T-cell (primary cell): ENCODE data around the gene SIGLEC1. TPM values are rescaled to one million over a fixed set of nuclear protein-coding genes. Genes with fewer than 3 reads are reported as not detected.

ENCODE experiments used
- ATAC-seq, 4 experiments: fragments of 200-7000 bp in 3 of 4; fragments of 150-1000 bp in 1 of 4; cut with Tn5 transposase; replicated peaks in 1 of 4; 1 replicate in 3 of 4; 2 replicates in 1 of 4; pipeline ENCODE4 v1.10.0; 2021; ENCODE audit warnings: moderate library complexity in 3 of 4, mild to moderate bottlenecking in 2 of 4, moderate number of reproducible peaks in 1 of 4
- CTCF ChIA-PET, 2 donors: fragments of 300-600 bp; sonication (Branson Sonifier 250); formaldehyde crosslinking; loops; one replicate each; lab custom pipeline; 2022; ENCODE audit warnings: antibody characterized with exemption in 2 of 2; lab: Charles Lee
- POLR2A ChIA-PET, 2 donors: fragments of 300-600 bp; sonication (Branson Sonifier 250); formaldehyde crosslinking; loops; one replicate each; lab custom pipeline; 2022; ENCODE audit warnings: antibody characterized with exemption in 2 of 2; lab: Charles Lee
- DNase-seq, 35 experiments: peaks; one replicate each; pipeline versions ENCODE4 v3.0.0 to v3.0.0-alpha.2; 2013 to 2023
- H3K27ac ChIP-seq: one replicate; pipeline ENCODE4 v1.5.1; 2013; ENCODE audit warnings: low read length
- H3K27me3 ChIP-seq, 2 experiments: replicated peaks in 1 of 2; 1 replicate in 1 of 2; 2 replicates in 1 of 2; pipeline versions ENCODE4 v1.6.1 to v1.7.0; 2013; ENCODE audit warnings: low read length in 1 of 2, mixed read lengths in 1 of 2; ENCODE audit not compliant: control insufficient read depth in 2 of 2, insufficient read depth in 2 of 2; ENCODE audit errors: extremely low read depth in 1 of 2
- H3K36me3 ChIP-seq, 2 donors: 1 replicate in 1 of 2; 2 replicates in 1 of 2; pipeline versions ENCODE4 v1.6.1 to v1.7.0; 2013; ENCODE audit warnings: low read length in 1 of 2; ENCODE audit not compliant: control insufficient read depth in 2 of 2, insufficient read depth in 1 of 2; ENCODE audit errors: extremely low read depth in 1 of 2
- H3K4me1 ChIP-seq, 2 experiments: 1 replicate in 1 of 2; 2 replicates in 1 of 2; pipeline versions ENCODE4 v1.6.1 to v1.7.0; 2013; ENCODE audit warnings: low read length in 2 of 2, mixed read lengths in 1 of 2; ENCODE audit not compliant: insufficient read depth in 2 of 2, control insufficient read depth in 1 of 2; ENCODE audit errors: extremely low read depth in 1 of 2
- H3K4me3 ChIP-seq, 2 donors: 1 replicate in 1 of 2; 2 replicates in 1 of 2; pipeline versions ENCODE4 v1.5.1 to v1.7.0; 2013; ENCODE audit warnings: mild to moderate bottlenecking in 2 of 2, low read length in 1 of 2, moderate library complexity in 1 of 2; ENCODE audit not compliant: control insufficient read depth in 1 of 2; ENCODE audit errors: extremely low read depth in 1 of 2
- H3K9me3 ChIP-seq: 2 replicates; pipeline ENCODE4 v1.7.0; 2013
- H3K27ac Mint-ChIP-seq, 2 donors: one replicate each; pipeline ENCODE4 v1.8.0; 2020 to 2021; ENCODE audit warnings: mild to moderate bottlenecking in 2 of 2, mixed read lengths in 2 of 2
- H3K27me3 Mint-ChIP-seq, 2 donors: one replicate each; pipeline ENCODE4 v1.8.0; 2021 to 2022; ENCODE audit warnings: mixed read lengths in 2 of 2
- H3K36me3 Mint-ChIP-seq: one replicate; pipeline ENCODE4 v1.8.0; 2021; ENCODE audit warnings: mixed read lengths
- H3K4me1 Mint-ChIP-seq, 3 donors: one replicate each; pipeline ENCODE4 v1.8.0; 2020 to 2022; ENCODE audit warnings: mixed read lengths in 3 of 3, mild to moderate bottlenecking in 1 of 3
- H3K4me3 Mint-ChIP-seq, 3 donors: one replicate each; pipeline ENCODE4 v1.8.0; 2020 to 2022; ENCODE audit warnings: mild to moderate bottlenecking in 3 of 3, mixed read lengths in 3 of 3, moderate library complexity in 3 of 3
- H3K9me3 Mint-ChIP-seq, 3 donors: one replicate each; pipeline ENCODE4 v1.8.0; 2020 to 2022; ENCODE audit warnings: mixed read lengths in 3 of 3
- WGBS: methylation state at CpG from one replicate; pipeline ENCODE4 v1.1.5; 2013; ENCODE audit warnings: missing lambda C conversion rate; ENCODE audit not compliant: insufficient coverage; 5-methylcytosine and 5-hydroxymethylcytosine counted together
- total RNA-seq, 35 experiments: library from RNA in 6 of 35; stranded (reverse) in 6 of 35; fragments of 120-200 nt in 1 of 35; gene quantifications; one replicate each; pipeline versions ENCODE4 v1.2.1 to v1.2.4 and lab custom pipeline; 2013 to 2026

Gene SIGLEC1
- total RNA-seq, 5 donors from 2014 or later (not counting 1 experiment from before 2014, with no cell fraction given), result 0.06 to 0.16 (median 0.12) TPM; not detected in 2

GRCh38 chr20:3679749-3680700 lies 32.4 kb downstream of the SIGLEC1 start:
- CTCF ChIA-PET, result no interaction called here

GRCh38 chr20:3678856-3679720 lies 33.3 kb downstream of the SIGLEC1 start:
- peaks cover 0 to 13% of the 10 kb centered on the region in 2 experiments for H3K4me1 ChIP-seq
- Mint-ChIP-seq H3K4me3 (no peak overlapping the region), H3K36me3 (no peaks in the 10 kb centered on the region), H3K9me3 (no peaks in the 10 kb centered on the region), H3K27me3 (peaks cover 50 to 61% of the 10 kb centered on the region in 2 donors), H3K4me1 (peaks cover 3 to 8% (median 7%) of the 10 kb centered on the region in 3 donors), H3K27ac (no peak overlapping the region)
- no peak overlapping the region for H3K4me3 ChIP-seq
- ChIA-PET CTCF (interaction anchor here (0.6 to 1.0 kb wide), 2 partner anchors 18 to 33 kb away, joined by 3 to 5 read pairs; partner anchors contain the start of gene SIGLEC1 (in 1 of the 2)), POLR2A (no interaction called here)
- DNase-seq, result no peak
- H3K27ac ChIP-seq, result no peak overlapping the region
- H3K36me3 ChIP-seq, result no peaks in the 10 kb centered on the region
- ATAC-seq, result no peak
- H3K9me3 ChIP-seq, result no peaks in the 10 kb centered on the region
- 81% methylated on average over 10 of the region's 14 CpGs for WGBS
- H3K27me3 ChIP-seq, result peaks cover 2 to 85% of the 10 kb centered on the region in 2 experiments

More at GRCh38 chr20:3679749-3680700, 32.4 kb downstream of the SIGLEC1 start:
- peaks cover 0 to 13% of the 10 kb centered on the region in 2 experiments for H3K4me1 ChIP-seq
- Mint-ChIP-seq H3K9me3 (no peaks in the 10 kb centered on the region), H3K27me3 (peaks cover 47 to 59% of the 10 kb centered on the region in 2 donors), H3K27ac (no peak overlapping the region), H3K4me3 (no peak overlapping the region), H3K36me3 (no peaks in the 10 kb centered on the region), H3K4me1 (peaks cover 3 to 8% (median 7%) of the 10 kb centered on the region in 3 donors)
- no peaks in the 10 kb centered on the region for H3K36me3 ChIP-seq
- POLR2A ChIA-PET, result no interaction called here
- ATAC-seq (no peak), DNase-seq (no peak)
- no peak overlapping the region for H3K4me3 ChIP-seq
- WGBS, result 63% methylated on average over 12 of the region's 18 CpGs
- H3K27me3 ChIP-seq, result peaks cover 1 to 75% of the 10 kb centered on the region in 2 experiments
- H3K9me3 ChIP-seq, result no peaks in the 10 kb centered on the region
- H3K27ac ChIP-seq, result no peak overlapping the region

- ChIA-PET CTCF (no interaction called here), POLR2A (no interaction called here)
- no peak overlapping the region for H3K27ac ChIP-seq
- WGBS, result 70% methylated on average over 2 of the region's 2 CpGs
- ATAC-seq (no peak), DNase-seq (no peak)
- no peak overlapping the region for H3K4me3 ChIP-seq
- H3K4me1 ChIP-seq, result peaks cover 0 to 13% of the 10 kb centered on the region in 2 experiments
- no peaks in the 10 kb centered on the region for H3K9me3 ChIP-seq
- no peak overlapping the region for H3K27ac Mint-ChIP-seq
- H3K4me1 Mint-ChIP-seq, result peaks cover 3 to 8% (median 7%) of the 10 kb centered on the region in 3 donors
- no peak overlapping the region for H3K4me3 Mint-ChIP-seq
- no peaks in the 10 kb centered on the region for H3K36me3 ChIP-seq
- peaks cover 2 to 89% of the 10 kb centered on the region in 2 experiments for H3K27me3 ChIP-seq
- peaks cover 46 to 57% of the 10 kb centered on the region in 2 donors for H3K27me3 Mint-ChIP-seq
- no peaks in the 10 kb centered on the region for H3K36me3 Mint-ChIP-seq
- H3K9me3 Mint-ChIP-seq, result no peaks in the 10 kb centered on the region
Measured at GRCh38 chr20:3678198-3678597, 34.2 kb downstream of the SIGLEC1 start.

- POLR2A ChIA-PET, result no interaction called here
- no peaks in the 10 kb centered on the region for H3K9me3 Mint-ChIP-seq
Measured at GRCh38 chr20:3677733-3678132, 34.7 kb downstream of the SIGLEC1 start.

GRCh38 chr20:3674995-3675900 lies 37.2 kb downstream of the SIGLEC1 start:
- no peak overlapping the region for H3K27ac ChIP-seq
- WGBS, result 43% methylated on average over 10 of the region's 13 CpGs
- peaks cover 6 to 93% of the 10 kb centered on the region in 2 experiments for H3K27me3 ChIP-seq
- no peak overlapping the region for H3K4me3 Mint-ChIP-seq
- no peaks in the 10 kb centered on the region for H3K9me3 Mint-ChIP-seq
- H3K36me3 Mint-ChIP-seq, result no peaks in the 10 kb centered on the region
- H3K36me3 ChIP-seq, result no peaks in the 10 kb centered on the region
- CTCF ChIA-PET, result interaction anchor here in 1 of 2 donors (0.7 kb wide), 1 partner anchor 557 kb away, joined by 3 read pairs; no protein-coding TSS in a partner anchor
- H3K4me1 Mint-ChIP-seq, result peaks cover 7 to 10% (median 8%) of the 10 kb centered on the region in 3 donors
- no peaks in the 10 kb centered on the region for H3K9me3 ChIP-seq
- H3K27me3 Mint-ChIP-seq, result peaks cover 44 to 63% of the 10 kb centered on the region in 2 donors
- DNase-seq, result no peak
- peak overlapping the region in 1 of 2 donors; percentile 12 for H3K27ac Mint-ChIP-seq
- POLR2A ChIA-PET, result no interaction called here
- ATAC-seq, result no peak
- no peak overlapping the region for H3K4me3 ChIP-seq
- peaks cover 0 to 19% of the 10 kb centered on the region in 2 experiments for H3K4me1 ChIP-seq

More at GRCh38 chr20:3677733-3678132, 34.7 kb downstream of the SIGLEC1 start:
- Histone ChIP-seq H3K27me3 (peaks cover 4 to 90% of the 10 kb centered on the region in 2 experiments), H3K27ac (no peak overlapping the region), H3K36me3 (no peaks in the 10 kb centered on the region), H3K4me1 (peaks cover 0 to 16% of the 10 kb centered on the region in 2 experiments), H3K9me3 (no peaks in the 10 kb centered on the region), H3K4me3 (no peak overlapping the region)
- Mint-ChIP-seq H3K4me3 (no peak overlapping the region), H3K4me1 (peaks cover 5 to 11% (median 7%) of the 10 kb centered on the region in 3 donors), H3K27ac (no peak overlapping the region), H3K27me3 (peaks cover 45 to 58% of the 10 kb centered on the region in 2 donors), H3K36me3 (no peaks in the 10 kb centered on the region)
- ATAC-seq (no peak), DNase-seq (no peak)
- CTCF ChIA-PET, result interaction anchor here in 1 of 2 donors (1.1 kb wide), 1 partner anchor 143 kb away, joined by 3 read pairs; no protein-coding TSS in a partner anchor
- 81% methylated on average over 7 of the region's 8 CpGs for WGBS
